Hematopoietic multipotent progenitor cell treated with erythropoietin and hydrocortisone succinate and interleukin-3 and kit ligand, for 8 days (in vitro differentiated cells): Measurements from ENCODE around the gene DDT.
A peak's percentile ranks its signal among the peaks of the same experiment; 100 is the strongest.
"Not testable (repeated sequence)": the region's sequence is repeated elsewhere in the genome, so short reads cannot be mapped to it uniquely, and the experiment has no call there.

Source experiments
- DNase-seq: peaks from one replicate; pipeline ENCODE4 v3.0.0-alpha.2; 2015

Gene DDT

DNA sequence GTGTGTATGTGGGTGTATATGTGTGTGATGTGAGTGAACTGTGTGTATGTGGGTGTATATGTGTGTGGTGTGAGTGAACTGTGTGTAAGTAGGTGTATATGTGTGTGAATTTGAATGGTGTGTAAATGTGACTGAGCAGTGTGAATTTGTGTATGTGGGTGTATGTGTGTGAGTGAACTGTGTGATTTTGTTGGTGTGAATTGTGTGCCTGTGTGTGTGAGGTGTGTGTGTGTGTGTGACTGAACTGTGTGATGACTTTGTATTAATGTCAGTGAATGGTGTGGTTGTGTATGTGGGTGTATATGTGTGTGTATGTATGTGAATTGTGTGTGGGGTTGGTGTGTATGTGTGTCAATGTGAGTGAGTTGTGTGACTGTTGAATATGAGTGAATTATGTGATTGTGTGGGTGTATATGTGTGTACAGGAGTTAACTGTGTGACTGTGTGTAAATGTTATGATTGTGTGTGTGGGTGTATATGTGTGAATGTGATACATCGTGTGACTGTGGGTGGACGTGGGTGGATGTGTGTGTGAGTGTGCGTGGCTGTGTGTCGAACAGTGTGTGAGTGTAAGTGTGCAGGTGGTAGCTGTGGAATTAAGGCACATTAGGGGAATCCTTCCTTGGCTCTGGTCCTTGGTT, 12.4 kb upstream of the DDT start:
- not testable (repeated sequence) for DNase-seq

DNA sequence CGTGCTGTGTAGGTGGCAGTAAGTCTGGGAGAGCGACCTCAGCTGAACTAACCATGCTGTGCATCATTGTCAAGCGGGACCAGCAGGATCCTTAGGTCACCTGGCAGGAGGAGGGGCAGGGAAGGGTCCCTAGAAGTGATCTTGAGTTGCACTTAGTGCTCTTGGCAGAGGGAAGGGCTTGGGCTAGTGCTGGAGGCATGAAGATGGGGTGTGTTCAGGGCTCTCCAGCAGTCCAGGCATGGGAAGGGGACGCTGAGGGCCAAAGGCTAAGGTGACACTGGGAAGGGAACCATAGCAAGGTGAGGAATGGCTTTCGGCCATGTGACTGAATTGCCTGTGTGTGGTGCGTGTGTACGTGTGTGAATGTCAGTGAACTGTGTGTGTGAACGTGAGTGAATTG, 11.8 kb upstream of the DDT start:
- DNase-seq = not testable (repeated sequence)

DNA sequence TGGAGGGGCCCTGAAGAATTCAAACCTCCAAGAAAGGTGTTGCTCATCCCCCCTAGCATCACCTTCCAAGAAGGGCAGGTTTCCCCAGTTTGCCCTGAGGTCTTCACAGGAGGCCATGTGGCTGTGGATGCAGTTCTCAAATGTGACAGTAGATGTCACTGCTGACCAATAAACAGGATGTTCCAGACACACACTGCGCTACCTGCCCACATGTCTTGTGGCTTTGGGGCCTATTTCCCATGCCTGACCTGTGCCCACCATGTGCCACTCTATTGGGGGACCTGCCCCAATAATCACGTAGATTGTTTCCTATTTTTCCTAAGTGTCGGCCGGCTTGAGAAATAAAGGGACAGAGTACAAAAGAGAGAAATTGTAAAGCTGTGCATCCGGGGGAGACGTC, 10.2 kb upstream of the DDT start:
- DNase-seq = peak; percentile 75

DNA sequence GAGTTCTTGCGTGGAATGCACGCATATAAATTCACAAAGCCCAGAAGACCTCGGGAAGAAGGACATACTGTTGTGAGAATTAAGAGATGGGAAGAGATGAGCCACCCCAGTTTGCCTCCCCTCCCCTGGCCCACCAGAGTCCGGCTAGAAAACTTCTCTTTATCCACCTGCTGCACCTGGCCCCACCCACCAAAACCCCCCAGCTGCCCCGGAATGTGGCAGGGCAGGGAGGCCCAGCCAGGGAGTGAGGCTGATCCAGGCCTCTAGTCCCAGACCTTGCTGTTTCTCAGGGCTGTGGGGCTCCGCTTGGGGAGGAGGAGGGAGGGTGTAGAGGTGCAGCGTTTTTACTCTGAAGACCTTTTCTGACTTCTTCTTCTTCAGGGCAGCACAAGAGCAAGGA, 6.3 kb upstream of the DDT start:
- DNase-seq = not testable (repeated sequence)

DNA sequence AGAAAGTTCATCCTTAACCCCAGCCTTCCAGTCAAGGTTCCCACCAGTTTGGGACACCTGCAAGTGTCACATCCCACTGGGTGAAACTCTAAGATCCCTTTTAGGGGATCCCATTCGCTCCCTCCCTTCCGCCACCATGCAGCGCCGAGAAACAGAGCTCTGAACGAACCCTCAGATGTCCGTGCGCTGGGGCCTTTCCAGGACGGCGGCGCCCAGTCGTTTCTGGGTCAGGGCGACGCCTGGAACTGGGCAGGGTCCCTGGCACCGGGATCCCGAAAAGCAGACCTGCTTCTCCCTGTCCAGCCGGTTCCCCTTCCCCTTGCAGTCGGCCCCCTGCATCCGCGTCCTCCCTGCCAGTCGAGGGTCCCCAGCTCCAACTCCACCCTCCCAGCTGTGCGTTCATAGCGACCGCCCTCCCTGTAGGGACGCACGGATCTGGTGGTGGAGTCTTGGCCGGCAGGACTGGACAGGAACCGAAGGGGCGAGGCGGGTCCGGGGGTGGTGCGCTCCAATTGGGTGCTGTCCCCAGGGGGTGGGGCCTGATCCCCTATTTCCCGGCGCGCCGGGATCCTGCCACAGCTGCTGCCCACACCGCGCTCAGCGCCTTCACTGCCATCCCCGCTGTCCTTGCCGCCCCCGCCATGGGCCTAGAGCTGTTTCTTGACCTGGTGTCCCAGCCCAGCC, 5.5 kb upstream of the DDT start, which contains the start of gene GSTT2:
TSS of gene GSTT2 (plus strand) at position 578 of the 684 bp plus-strand sequence.
- not testable (repeated sequence) for DNase-seq

DNA sequence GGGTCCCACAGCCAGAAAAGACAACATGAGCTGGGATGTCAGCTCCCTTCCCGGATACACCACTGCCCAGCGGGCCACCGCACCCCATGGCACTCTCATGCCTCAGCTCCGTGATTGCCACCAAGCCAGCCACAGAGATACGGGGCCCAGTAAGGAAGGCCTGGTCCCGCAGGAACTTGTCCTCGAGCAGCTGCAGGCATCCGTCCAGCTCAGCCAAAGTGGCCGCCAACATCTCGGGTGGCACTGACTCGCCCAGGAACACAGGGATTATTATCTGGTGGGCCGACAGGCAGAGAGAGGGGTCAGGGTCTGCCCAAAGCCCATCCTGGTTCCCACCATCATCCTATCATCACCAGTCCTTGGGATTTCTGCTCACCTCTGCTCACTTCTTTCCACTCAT, 3.1 kb upstream of the DDT start:
- DNase-seq = not testable (repeated sequence)

DNA sequence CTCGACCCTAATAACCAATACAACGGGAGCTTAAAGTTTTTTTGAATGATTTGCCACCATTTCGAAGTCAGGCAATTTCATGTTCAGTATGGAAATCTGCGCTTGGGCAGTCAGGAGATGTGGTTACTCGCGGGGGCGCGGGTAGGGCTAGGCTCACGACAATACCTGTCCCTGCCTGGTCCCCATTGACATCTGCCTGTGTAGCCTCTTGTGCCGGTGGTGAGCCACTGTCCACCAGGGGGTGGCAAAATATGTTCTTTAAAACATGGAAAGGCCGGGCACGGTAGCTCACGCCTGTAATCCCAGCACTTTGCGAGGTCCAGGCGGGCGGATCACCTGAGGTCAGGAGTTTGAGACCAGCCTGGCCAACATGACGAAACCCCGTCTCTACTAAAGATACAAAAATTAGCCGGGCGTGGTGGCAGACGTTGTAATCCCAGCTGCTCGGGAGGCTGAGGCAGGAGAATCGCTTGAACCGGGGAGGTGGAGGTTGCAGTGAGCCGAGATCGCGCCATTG, 653 bp upstream of the DDT start:
- DNase-seq = not testable (repeated sequence)

DNA sequence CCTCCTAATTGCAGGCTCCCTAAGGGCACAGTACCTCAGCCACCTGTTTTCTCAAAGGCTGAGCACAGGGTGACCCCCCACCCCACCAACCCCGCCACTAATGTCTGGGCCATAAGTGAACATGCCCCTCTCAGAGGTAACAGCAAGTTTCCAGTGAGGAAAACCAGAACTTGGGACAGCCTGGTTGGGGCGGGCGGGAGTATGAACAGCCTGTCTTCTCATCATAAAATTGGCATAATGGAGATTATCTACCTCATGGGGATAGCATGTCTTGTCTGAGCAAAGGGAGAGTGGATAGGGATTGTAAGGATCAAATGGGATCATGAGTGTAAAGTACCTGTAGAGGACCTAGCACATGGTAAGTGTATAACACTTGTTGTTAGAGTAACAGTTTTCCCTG, 2.3 kb downstream of the DDT start:
- not testable (repeated sequence) for DNase-seq

DNA sequence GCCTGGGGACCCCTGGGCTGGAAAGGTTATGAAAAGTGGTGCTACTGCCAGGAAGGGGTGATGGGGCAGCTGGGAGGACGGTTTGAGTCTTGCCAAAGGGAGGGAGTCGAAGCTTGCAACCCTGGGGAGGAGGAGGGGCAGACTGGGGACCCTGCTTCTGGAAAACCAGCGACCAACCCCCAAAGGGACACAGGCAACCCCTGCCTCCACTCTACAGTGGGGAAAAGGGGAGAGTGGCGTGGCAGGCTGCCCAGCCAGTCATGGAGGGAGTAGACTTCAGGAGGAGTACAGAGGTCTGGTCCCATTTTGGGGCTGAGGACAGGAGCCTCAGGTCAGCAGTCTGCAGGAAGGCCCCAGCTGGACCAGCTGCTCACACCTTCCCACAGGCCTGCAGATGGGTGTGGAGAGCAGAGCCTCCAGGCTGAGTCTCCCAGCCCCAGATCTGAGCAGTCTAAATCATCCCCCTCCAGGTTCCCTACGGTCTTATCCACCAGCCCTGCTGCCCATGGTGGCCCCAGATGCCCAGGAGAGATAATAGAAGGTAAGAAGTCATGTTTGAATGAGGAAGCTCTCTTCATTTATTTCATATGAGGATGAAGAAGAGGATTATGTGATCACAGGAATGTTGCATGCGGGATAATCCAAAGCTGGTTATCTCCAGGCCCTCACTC, 3.3 kb downstream of the DDT start:
- peak; percentile 81 for DNase-seq

DNA sequence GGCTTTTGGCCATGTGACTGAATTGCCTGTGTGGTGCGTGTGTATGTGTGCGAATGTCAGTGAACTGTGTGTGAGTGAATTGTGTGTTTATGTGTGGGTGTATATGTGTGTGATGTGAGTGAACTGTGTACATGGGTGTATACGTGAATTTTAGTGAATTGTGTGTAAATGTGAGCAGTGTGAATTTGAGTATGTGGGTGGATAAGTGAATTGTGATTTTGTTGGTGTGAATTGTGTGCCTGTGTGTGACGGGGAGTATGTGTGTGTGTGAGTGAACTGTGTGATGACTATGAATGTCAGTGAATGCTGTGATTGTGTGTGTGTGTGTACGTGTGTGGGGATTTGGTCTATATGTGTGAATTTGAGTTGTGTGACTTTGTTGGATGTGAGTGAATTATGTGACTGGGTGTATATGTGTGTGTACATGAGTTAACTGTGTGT, 4.0 kb downstream of the DDT start:
- DNase-seq = no peak

DNA sequence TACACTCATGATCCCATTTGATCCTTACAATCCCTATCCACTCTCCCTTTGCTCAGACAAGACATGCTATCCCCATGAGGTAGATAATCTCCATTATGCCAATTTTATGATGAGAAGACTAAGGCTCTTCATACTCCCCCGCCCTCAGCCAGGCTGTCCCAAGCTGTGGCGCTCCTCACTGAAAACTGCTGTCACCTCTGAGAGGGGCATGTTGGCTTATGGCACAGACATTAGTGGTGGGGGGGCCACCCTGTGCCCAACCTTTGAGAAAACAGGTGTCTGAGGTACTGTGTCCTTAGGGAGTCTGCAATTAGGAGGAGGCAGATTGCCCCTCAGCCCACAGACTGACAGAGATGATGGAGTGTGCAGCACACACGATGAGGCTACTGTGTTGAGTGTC, 5.2 kb downstream of the DDT start:
- DNase-seq = no peak

DNA sequence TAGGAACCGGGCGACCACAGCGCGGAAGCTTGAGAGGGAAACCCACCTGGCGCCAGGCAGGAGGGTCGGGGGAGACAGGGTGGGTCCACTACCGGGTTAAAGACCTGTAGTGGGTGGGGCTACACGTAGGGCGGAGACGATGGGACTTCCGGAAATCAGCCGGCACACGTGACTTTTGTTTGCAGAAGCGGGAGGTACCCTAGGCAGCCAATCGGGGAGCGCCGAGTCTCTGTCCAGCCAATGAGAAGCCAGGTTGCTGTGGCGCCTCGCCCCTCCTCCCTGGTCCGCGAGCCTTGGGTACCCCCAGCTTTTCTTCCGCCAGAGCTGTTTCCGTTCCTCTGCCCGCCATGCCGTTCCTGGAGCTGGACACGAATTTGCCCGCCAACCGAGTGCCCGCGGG, 7.7 kb downstream of the DDT start, which contains the start of gene DDTL:
TSS of gene DDTL (plus strand) at position 321 of the 400 bp plus-strand sequence. CDS start at position 348, 27 bp downstream.
- DNase-seq = not testable (repeated sequence)

DNA sequence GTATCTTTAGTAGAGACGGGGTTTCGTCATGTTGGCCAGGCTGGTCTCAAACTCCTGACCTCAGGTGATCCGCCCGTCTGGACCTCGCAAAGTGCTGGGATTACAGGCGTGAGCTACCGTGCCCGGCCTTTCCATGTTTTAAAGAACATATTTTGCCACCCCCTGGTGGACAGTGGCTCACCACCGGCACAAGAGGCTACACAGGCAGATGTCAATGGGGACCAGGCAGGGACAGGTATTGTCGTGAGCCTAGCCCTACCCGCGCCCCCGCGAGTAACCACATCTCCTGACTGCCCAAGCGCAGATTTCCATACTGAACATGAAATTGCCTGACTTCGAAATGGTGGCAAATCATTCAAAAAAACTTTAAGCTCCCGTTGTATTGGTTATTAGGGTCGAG, 8.1 kb downstream of the DDT start:
- not testable (repeated sequence) for DNase-seq

DNA sequence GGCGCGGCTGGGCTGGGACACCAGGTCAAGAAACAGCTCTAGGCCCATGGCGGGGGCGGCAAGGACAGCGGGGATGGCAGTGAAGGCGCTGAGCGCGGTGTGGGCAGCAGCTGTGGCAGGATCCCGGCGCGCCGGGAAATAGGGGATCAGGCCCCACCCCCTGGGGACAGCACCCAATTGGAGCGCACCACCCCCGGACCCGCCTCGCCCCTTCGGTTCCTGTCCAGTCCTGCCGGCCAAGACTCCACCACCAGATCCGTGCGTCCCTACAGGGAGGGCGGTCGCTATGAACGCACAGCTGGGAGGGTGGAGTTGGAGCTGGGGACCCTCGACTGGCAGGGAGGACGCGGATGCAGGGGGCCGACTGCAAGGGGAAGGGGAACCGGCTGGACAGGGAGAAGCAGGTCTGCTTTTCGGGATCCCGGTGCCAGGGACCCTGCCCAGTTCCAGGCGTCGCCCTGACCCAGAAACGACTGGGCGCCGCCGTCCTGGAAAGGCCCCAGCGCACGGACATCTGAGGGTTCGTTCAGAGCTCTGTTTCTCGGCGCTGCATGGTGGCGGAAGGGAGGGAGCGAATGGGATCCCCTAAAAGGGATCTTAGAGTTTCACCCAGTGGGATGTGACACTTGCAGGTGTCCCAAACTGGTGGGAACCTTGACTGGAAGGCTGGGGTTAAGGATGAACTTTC, 13.0 kb downstream of the DDT start, which contains the start of gene GSTT2B:
TSS of gene GSTT2B (minus strand) at position 112 of the 688 bp plus-strand sequence. CDS start at position 48, 64 bp downstream.
- not testable (repeated sequence) for DNase-seq

DNA sequence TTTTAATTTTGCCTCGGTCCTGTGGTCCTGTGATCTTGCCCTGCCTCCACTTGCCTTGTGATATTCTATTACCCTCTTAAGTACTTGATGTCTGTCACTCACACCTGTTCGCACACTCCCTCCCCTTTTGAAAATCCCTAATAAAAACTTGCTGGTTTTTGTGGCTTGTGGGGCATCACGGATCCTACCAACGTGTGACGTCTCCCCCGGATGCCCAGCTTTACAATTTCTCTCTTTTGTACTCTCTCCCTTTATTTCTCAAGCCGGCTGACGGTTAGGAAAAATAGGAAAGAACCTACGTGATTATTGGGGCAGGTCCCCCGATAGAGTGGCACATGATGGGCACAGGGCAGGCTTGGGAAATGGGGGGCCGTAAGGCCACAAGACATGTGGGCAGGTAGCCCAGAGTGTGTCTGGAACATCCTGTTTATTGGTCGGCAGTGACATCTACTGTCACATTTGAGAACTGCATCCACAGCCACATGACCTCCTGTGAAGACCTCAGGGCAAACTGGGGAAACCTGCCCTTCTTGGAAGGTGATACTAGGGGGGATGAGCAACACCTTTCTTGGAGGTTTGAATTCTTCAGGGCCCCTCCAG, 17.8 kb downstream of the DDT start:
- peak; percentile 78 for DNase-seq

DNA sequence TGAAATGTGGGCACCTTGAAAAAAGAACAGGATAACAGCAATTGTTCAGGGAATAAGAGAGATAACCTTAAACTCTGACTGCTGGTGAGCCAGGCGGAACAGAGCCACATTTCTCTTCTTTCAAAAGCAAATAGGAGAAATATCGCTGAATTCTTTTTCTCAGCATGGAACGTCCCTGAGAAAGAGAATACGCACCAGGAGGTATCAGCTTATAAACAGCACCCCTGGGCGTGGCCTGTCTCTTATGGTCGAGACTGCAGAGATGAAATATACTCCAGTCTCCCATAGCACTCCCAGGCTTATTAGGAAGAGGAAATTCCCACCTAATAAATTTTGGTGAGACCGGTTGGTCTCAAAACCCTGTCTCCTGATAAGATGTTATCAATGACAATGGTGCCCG, 18.4 kb downstream of the DDT start:
- DNase-seq = not testable (repeated sequence)

DNA sequence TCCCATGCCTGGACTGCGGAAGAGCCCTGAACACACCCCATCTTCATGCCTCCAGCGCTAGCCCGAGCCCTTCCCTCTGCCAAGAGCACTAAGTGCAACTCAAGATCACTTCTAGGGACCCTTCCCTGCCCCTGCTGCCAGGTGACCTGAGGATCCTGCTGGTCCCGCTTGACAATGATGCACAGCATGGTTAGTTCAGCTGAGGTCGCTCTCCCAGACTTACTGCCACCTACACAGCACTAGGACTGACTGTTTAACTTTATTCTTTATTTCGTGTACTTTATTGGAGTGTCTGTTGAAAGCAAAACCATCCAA, 19.3 kb downstream of the DDT start:
- not testable (repeated sequence) for DNase-seq

DNA sequence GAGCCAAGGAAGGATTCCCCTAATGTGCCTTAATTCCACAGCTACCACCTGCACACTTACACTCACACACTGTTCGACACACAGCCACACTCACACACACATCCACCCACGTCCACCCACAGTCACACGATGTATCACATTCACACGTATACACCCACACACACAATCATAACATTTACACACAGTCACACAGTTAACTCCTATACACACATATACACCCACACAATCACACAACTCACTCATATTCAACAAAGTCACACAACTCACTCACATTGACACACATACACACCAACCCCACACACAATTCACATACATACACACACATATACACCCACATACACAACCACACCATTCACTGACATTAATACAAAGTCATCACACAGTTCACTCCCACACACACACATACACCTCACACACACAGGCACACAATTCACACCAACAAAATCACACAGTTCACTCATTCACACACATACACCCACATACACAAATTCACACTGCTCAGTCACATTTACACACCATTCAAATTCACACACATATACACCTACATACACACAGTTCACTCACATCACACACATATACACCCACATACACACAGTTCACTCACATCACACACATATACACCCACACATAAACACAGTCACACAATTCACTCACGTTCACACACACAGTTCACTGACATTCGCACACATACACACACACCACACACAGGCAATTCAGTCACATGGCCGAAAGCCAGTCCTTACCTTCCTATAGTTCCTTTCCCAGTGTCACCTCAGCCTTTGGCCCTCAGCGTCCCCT, 19.8 kb downstream of the DDT start:
- not testable (repeated sequence) for DNase-seq

DNA sequence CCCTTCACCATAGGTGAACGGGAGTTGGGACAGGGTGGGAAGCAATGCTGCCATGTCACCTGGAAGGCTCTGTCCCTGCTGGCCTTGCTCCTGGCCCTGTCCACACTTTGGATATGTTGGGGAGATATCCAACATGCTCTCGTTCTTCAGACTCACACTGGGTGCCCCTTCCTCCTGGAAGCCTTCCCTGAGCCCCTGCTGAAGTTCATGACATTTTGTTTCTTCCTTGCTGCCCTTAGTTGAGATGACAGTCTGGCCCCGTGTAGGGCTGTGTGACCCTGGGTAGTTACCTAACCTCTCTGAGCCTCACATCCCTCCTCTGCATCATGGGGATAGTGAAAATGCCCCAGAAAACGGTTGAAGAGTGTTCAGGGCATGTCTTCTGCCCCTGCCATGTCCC, 20.8 kb downstream of the DDT start:
- not testable (repeated sequence) for DNase-seq

DNA sequence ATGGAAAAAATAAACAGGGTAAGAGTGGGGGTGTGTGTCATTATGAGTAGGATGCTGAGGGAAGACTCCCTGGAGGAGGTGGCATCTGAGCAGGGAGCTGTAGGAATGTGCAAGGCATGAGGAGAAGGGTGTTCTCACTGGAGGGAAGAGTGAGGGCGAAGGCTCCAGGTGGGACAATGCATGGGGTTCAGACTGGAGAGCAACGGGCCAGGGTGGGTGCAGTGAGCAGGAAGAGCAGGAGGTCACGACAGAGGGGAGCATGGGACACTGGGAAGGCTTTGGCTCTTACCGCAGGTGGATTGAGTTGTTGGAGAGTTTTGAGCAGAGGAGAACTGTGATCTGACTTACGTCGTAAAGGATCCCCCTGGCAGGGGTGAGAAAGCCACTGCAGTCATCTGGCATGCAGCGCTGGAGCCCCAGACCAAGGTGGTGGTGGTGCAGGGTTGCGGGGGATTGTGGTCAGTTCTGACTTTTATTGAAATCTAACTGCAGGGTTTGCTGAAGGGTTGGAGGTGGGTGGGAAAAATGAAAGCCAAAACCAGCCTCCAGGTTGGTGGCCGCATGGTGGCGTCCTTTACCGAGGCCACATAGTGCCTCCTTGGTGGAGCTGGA, 21.3 kb downstream of the DDT start:
- DNase-seq = not testable (repeated sequence)

DNA sequence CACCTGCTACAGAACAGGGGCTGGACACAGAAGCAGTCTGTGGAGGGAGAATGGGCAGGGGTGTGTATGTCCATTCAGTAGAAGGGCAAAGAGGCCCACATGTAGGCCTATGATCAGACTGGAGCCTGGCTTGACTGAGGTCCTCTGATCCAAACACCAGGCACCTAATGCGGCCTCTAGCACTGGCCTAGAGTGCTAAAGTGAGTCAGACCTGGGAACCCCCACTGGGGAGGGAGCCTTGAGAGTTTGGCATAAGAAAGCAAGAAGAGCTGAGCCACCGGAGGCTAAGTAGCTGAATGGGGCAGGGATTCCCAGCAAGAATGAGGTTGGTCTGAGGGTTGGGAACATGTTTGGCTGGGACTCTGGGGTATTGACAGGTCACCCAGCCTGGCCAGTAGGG, 22.9 kb downstream of the DDT start:
- DNase-seq = not testable (repeated sequence)
